AG04450 (cell line): ENCODE measurements around the gene RNF14. TPM values are rescaled to one million over a fixed set of nuclear protein-coding genes. Genes with fewer than 3 reads are reported as not detected.
"Not testable (repeated sequence)": the region's sequence is repeated elsewhere in the genome, so short reads cannot be mapped to it uniquely, and the experiment has no call there.

Source experiments
- CTCF ChIA-PET: fragments of 300-600, 350-600 bp; formaldehyde crosslinking; extraction: SDS; loops from one replicate; lab custom pipeline; 2022; ENCODE audit warnings: antibody characterized with exemption, inconsistent platforms; lab: Charles Lee
- POLR2A ChIA-PET: fragments of 350-600 bp; formaldehyde crosslinking; extraction: SDS; loops from one replicate; lab custom pipeline; 2021; ENCODE audit warnings: antibody characterized with exemption, inconsistent platforms; lab: Yijun Ruan, JAX
- DNase-seq: peaks from one replicate; pipeline ENCODE4 v3.0.0-alpha.2; 2011; ENCODE audit warnings: low read depth, low spot score
- H3K27ac ChIP-seq: one replicate; pipeline ENCODE4 v1.5.1; 2012; ENCODE audit warnings: low read depth, low read length, control low read depth
- H3K27me3 ChIP-seq: one replicate; pipeline ENCODE4 v1.6.0; 2012; ENCODE audit warnings: low read length; ENCODE audit not compliant: control insufficient read depth, insufficient read depth
- H3K4me3 ChIP-seq: 2 replicates; pipeline ENCODE4 v1.5.1; 2011; ENCODE audit warnings: mild to moderate bottlenecking, low read depth, low read length, control low read depth
- H3K9me3 ChIP-seq: 2 replicates; pipeline ENCODE4 v1.5.1; 2012; ENCODE audit warnings: low read length; ENCODE audit not compliant: control insufficient read depth, insufficient read depth
- polyA plus RNA-seq: library from polyadenylated mRNA; depleted of rRNA; stranded (reverse); fragments of >200 nt; gene quantifications from 2 replicates; pipeline ENCODE4 v1.2.3, GENCODE V29; 2011; rRNA removed
- TF ChIP-seq, protein P1 (sequence below): IDR thresholded peaks from 2 replicates; pipeline ENCODE4 v1.5.1; 2011; ENCODE audit warnings: low read depth, low read length, control low read depth, inconsistent platforms

The RNF14 gene
- polyA plus RNA-seq, 1 experiment: 38.1 TPM

DNA sequence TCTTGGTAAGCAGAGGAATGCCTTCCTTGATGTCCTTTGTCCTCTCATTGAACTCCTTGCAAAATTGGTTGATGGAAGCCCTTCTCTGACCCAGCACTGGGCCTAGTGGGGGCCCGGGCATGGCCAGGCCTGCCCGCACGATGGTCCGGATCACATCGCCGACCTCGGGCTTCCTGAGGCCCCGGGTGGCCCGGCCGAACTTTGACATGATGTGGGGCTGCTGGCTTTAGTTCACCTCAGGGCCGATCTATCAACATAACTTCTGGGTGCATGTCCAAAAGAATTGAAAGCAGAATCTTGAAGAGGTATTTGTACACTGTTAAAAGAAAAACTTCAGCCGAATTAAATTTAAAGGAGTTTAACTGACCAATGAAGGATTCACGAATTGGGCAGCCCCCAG, 68.0 kb downstream of the RNF14 start:
- TF ChIP-seq, protein P1, sequence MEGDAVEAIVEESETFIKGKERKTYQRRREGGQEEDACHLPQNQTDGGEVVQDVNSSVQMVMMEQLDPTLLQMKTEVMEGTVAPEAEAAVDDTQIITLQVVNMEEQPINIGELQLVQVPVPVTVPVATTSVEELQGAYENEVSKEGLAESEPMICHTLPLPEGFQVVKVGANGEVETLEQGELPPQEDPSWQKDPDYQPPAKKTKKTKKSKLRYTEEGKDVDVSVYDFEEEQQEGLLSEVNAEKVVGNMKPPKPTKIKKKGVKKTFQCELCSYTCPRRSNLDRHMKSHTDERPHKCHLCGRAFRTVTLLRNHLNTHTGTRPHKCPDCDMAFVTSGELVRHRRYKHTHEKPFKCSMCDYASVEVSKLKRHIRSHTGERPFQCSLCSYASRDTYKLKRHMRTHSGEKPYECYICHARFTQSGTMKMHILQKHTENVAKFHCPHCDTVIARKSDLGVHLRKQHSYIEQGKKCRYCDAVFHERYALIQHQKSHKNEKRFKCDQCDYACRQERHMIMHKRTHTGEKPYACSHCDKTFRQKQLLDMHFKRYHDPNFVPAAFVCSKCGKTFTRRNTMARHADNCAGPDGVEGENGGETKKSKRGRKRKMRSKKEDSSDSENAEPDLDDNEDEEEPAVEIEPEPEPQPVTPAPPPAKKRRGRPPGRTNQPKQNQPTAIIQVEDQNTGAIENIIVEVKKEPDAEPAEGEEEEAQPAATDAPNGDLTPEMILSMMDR: no peak
- DNase-seq: no peak
- Histone ChIP-seq H3K4me3 (no peak overlapping the region), H3K27me3 (peaks cover 20% of the 10 kb centered on the region), H3K9me3 (no peaks in the 10 kb centered on the region; the same call in 1 of the 2 replicates), H3K27ac (no peak overlapping the region)
- ChIA-PET POLR2A (no interaction called here), CTCF (no interaction called here)

DNA sequence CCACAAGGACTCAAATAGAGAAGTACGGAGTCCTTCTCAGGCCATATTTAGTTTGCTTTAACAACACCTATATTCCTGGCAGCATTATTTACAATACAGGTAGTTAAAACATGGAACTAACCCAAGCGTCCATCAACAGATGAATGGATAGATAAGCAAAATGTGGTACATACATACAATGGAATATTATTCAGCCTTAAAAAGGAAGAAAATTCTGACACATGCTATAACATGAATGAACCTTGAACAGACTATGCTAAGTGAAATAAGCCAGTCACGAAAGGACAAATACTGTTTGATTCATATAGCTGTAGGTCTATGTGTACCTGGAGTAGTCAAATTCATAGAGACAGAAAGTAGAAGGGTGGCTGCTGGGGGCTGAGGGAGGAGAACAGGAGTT, 68.7 kb downstream of the RNF14 start:
- H3K9me3 ChIP-seq, CTCF ChIA-PET, DNase-seq, POLR2A ChIA-PET, H3K27ac ChIP-seq, H3K4me3 ChIP-seq: not testable (repeated sequence)
- peaks cover 18% of the 10 kb centered on the region for H3K27me3 ChIP-seq

DNA sequence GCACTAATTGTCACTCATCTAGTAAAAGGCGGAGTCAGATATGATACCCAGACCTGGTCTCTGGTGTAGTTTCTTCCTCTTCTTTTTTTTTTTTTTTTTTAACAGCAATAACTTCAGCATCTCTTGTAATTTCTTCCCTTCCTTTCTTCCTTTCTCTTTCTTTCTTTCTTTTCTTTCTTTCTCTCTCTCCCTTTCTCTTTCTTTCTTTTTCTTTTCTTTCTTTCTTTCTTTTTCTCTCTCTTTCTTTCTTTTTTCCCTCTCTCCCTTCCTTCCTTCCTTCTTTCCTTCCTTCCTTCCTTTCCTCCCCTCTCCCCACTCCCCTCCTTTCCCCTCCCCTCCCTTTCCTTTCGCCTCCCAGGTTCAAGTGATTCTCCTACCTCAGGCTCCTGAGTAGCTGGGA, 69.8 kb downstream of the RNF14 start:
- H3K9me3 ChIP-seq: no peaks in the 10 kb centered on the region; the same call in 1 of the 2 replicates
- no peak for DNase-seq
- H3K27me3 ChIP-seq: peaks cover 14% of the 10 kb centered on the region
- no peak overlapping the region for H3K27ac ChIP-seq
- TF ChIP-seq, protein P1: no peak
- CTCF ChIA-PET: no interaction called here
- H3K4me3 ChIP-seq: no peak overlapping the region
- POLR2A ChIA-PET: no interaction called here

Other genes starting within 250 kb of the RNF14 start
- gene PCDH1, start 90.7 kb upstream of the RNF14 start, polyA plus RNA-seq: 0.11 and 0.12 TPM in 2 replicates
- 54.7 and 72.3 TPM in 2 replicates for gene DELE1, start 45.2 kb upstream of the RNF14 start, polyA plus RNA-seq
- not detected in 2 replicates for gene PCDH12, start 10.9 kb upstream of the RNF14 start, polyA plus RNA-seq
- 26.3 and 33.8 TPM in 2 replicates for gene GNPDA1, start 43.9 kb downstream of the RNF14 start, polyA plus RNA-seq
- gene NDFIP1, start 139.7 kb downstream of the RNF14 start, polyA plus RNA-seq: 23.2 and 31.9 TPM in 2 replicates